ENCODE measurements around the gene RNU6-1.

The RNU6-1 gene

DNA sequence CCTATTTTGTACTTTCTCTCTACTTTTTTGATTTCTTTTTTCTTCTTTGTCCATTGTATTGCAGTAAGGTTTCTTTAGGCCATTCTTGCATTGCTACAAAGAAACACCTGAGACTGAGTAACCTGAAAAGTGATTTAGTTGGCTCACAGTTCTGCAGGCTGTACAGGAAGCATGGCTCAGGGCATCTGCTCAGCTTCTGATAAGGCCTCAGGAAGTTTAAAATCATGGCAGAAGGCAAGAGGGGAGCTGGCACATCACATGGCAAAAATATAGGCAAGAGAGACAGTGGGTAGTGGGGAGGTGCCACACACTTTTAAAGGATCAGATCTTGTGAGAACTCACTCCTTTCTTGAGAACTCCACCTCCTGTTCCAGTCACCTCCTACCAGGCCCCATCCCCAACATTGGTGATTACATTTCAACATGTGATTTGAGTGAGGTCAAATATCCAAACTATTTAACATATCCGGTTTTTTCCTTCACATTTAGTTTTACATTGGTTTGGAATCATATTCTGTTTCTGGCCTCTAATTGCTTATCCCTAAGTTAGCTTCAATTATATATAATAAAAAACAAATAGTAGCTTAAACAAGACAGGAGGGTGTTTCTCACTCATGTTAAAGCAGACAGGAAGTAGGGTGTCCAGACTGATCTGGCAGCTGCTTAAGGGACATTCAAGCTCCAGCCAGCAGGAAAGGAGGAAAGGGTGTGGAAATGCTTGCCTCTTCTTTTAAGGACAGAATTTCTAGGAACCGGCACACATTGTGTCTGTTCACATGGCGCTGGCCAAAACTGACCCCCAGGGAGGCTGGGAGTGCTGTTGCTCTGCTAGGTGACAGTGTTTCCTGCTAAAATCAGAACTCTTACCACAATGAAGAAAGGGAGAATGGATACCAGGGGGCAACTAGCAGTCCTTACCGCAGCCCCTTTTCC lies 43.4 kb downstream of the RNU6-1 start:
- Histone ChIP-seq H3K4me3 (IDR thresholded peaks at IDR 0.05; ENCODE audit: insufficient read depth, low read depth, low read length) (no peak overlapping the region), H3K79me2 (ENCODE audit: insufficient read depth, low read depth) (no peaks in the 10 kb centered on the region), H3K27ac (no peak overlapping the region), H3K4me1 (ENCODE audit: low read depth, poor library complexity, severe bottlenecking) (no peaks in the 10 kb centered on the region), H3K4me2 (no peak overlapping the region), H3K9ac (no peak overlapping the region), H3K27me3 (ENCODE audit: insufficient read depth, low read depth) (no peaks in the 10 kb centered on the region), H2AFZ (ENCODE audit: low read depth) (no peak overlapping the region), H3K36me3 (ENCODE audit: insufficient read depth) (no peaks in the 10 kb centered on the region; the same call in 1 of the 2 replicates), H4K20me1 (ENCODE audit: insufficient read depth) (no peaks in the 10 kb centered on the region)
- no peak for TF ChIP-seq CTCF (conservative IDR thresholded peaks at IDR 0.05; ENCODE audit: low read depth, low read length)

DNA sequence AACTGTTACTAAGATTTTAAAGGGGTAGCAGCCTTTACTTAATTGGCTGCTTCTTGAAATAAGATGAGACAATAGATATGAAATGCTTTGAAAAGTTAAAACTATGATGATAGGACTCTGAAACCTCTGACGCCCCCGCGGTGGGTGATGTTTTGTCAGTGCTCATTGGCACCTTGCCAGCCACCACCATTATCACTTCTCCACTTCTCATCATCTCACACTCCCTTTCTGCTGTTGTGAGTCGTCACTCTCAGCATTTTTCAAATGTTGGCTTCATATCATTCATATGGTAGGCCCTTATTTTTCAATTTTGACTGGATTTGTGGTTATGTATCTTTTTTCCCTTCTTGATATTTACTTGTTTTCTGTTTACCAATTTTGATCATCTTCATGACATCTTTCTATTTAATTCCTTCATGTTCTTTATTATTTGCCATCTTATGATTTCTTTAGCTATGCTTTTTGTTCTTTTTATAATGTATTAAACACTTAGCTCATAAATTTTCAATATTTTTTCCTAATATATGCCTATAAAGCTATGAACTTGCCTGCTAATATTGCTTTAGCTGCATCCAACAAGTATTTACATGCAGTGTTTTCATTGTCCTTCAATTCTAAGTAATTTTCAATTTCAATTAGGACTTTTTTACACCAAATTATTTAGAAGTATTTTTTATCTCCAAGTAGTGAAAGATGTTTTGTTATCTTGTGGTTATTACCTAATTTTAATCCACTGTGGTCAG lies 44.8 kb downstream of the RNU6-1 start:
- Histone ChIP-seq H3K4me3 (IDR thresholded peaks at IDR 0.05; ENCODE audit: insufficient read depth, low read depth, low read length) (no peak overlapping the region), H4K20me1 (ENCODE audit: insufficient read depth) (no peaks in the 10 kb centered on the region), H2AFZ (ENCODE audit: low read depth) (no peak overlapping the region), H3K27ac (no peak overlapping the region), H3K27me3 (ENCODE audit: insufficient read depth, low read depth) (no peaks in the 10 kb centered on the region), H3K79me2 (ENCODE audit: insufficient read depth, low read depth) (no peaks in the 10 kb centered on the region), H3K4me1 (ENCODE audit: low read depth, poor library complexity, severe bottlenecking) (no peaks in the 10 kb centered on the region), H3K4me2 (no peak overlapping the region), H3K9ac (no peak overlapping the region), H3K36me3 (ENCODE audit: insufficient read depth) (no peaks in the 10 kb centered on the region; the same call in 1 of the 2 replicates)
- no peak for TF ChIP-seq CTCF (conservative IDR thresholded peaks at IDR 0.05; ENCODE audit: low read depth, low read length)

GRCh38 chr15:67792250-67792942 lies 47.4 kb downstream of the RNU6-1 start:
- TF ChIP-seq CTCF (conservative IDR thresholded peaks at IDR 0.05; ENCODE audit: low read depth, low read length), result no peak
- H3K79me2 ChIP-seq (ENCODE audit: insufficient read depth, low read depth), result no peaks in the 10 kb centered on the region
- no peak overlapping the region for H2AFZ ChIP-seq (ENCODE audit: low read depth)
- H3K9ac ChIP-seq, result no peak overlapping the region
- no peaks in the 10 kb centered on the region for H3K4me1 ChIP-seq (ENCODE audit: low read depth, poor library complexity, severe bottlenecking)
- no peaks in the 10 kb centered on the region; the same call in 1 of the 2 replicates for H3K36me3 ChIP-seq (ENCODE audit: insufficient read depth)
- H4K20me1 ChIP-seq (ENCODE audit: insufficient read depth), result no peaks in the 10 kb centered on the region
- no peaks in the 10 kb centered on the region for H3K27me3 ChIP-seq (ENCODE audit: insufficient read depth, low read depth)
- no peak overlapping the region for H3K4me3 ChIP-seq (IDR thresholded peaks at IDR 0.05; ENCODE audit: insufficient read depth, low read depth, low read length)
- no peak overlapping the region for H3K27ac ChIP-seq
- H3K4me2 ChIP-seq, result no peak overlapping the region

DNA sequence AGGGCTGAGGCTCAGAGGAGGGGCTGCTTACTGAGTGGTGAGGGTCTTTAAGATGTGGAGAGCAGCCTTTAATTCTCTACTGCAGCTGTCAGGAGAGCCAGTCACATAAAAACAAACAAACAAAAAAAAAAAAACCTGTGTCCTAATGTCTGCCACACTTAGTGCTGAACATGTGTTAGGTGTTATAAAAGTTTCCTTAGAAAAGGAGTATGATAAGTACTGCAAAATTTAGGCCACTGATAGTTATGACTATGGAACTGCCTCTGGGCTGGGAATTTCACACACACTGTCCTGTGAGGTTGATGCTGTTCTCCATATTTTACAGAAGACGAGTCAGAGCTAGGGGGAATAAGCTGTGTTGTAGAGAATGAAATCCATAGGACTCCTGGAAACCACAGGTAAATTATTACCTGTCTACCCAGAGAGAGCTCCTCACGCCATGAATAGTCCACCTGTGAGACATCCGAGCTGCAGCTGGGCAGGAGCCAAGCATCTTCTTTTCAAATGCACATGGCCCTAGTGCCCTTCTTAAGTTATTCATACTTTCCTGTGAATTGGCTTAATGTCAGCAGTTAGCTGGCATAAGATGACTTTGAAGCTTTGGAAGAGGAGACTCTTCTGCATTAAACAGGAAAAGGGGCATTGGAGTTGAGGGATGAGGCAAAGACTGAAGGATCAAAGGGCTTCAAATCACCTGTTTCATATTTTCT lies 49.1 kb downstream of the RNU6-1 start:
- Histone ChIP-seq H3K36me3 (ENCODE audit: insufficient read depth) (no peaks in the 10 kb centered on the region), H3K4me3 (IDR thresholded peaks at IDR 0.05; ENCODE audit: insufficient read depth, low read depth, low read length) (no peak overlapping the region), H4K20me1 (ENCODE audit: insufficient read depth) (no peaks in the 10 kb centered on the region), H3K4me2 (no peak overlapping the region), H3K27ac (no peak overlapping the region), H3K9ac (no peak overlapping the region), H3K79me2 (ENCODE audit: insufficient read depth, low read depth) (no peaks in the 10 kb centered on the region), H2AFZ (ENCODE audit: low read depth) (no peak overlapping the region), H3K27me3 (ENCODE audit: insufficient read depth, low read depth) (no peaks in the 10 kb centered on the region), H3K4me1 (ENCODE audit: low read depth, poor library complexity, severe bottlenecking) (peaks cover 15% of the 10 kb centered on the region)
- no peak for TF ChIP-seq CTCF (conservative IDR thresholded peaks at IDR 0.05; ENCODE audit: low read depth, low read length)
